ENCODE measurements around the gene CRBN.

The CRBN gene

DNA sequence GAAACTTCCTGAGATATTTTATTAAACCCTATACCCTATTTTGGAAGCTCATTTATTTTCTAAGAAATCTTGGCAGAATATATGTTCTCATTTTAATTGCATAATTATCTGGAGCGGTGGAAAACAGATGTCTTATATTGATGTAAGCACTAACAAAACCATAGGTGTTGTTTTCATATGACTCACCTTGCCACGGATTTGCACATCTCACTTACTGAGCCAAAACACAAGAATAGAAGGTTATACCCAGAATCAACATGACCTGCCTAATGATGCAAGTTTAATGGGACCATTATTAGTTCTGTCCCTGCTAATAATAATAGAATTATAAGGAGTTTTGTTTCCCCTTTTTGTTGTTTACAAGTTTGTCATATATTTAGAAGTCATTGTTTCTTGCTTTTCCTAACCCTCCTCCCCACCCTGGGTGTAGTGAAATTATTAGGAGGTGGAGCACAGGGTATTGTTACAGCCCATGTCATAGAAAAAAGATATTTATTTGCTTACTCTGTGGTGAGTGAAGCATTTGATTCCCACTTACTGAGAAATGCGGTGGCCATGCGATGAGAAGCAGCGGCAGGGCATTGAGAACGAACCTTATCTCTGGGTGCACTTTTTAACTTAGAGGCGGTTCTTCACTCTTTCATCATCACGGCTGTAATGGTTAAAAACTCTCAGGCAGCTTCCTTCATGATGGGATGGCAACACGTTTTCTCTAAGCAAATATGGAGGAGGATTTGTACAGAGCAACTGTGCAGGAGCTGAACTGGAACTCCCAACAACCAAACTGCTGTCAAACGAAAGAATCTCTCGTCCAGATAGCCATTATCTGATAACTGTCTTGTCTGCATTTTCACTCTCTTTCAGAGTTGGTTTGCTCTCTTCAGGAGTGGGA lies 69.8 kb downstream of the CRBN start:
- no peak for FAIRE-seq

GRCh38 chr3:3107858-3108257 lies 71.6 kb downstream of the CRBN start:
- FAIRE-seq = no peak

DNA sequence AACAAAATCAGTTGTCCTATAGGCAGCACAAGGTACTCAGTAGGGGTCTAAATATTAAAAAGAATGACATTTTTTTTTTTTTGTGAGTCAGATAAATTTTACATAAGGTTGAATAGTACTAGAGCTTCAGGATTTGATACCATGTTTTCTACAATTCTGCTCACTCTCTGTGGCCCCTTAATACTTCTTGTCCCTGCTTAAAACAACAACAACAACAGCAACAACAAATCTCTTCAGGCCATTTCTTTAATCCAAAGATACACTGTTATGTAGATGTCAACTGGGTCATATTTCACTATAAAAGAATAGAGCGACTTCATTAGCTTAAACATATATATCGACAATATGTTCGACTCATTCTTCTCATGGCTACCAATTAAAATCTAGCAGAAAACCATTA lies 72.3 kb downstream of the CRBN start:
- no peak for FAIRE-seq

DNA sequence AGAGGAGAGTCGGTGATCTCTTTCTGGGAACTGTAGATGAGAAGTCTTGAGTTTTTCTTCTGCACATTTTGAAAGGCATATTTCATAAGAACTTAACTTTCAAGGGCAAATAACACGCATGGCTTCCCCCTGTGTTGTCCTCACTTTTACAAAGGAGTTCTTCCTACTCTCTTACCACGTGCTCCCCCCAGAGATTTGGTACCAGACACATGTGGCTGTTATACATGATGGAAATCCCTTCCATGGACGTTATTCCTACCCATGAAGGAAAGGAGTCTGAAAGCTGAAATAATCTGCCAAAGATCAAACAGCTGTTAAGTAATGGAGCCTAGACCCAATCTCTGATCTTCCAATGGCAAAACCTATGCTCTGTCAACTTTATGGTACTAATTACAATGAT lies 73.7 kb downstream of the CRBN start:
- no peak for FAIRE-seq

- FAIRE-seq = no peak
These were observed 74.2 kb downstream of the CRBN start for GRCh38 chr3:3105246-3105645.

GRCh38 chr3:3102751-3103150 lies 76.7 kb downstream of the CRBN start:
- FAIRE-seq = no peak

DNA sequence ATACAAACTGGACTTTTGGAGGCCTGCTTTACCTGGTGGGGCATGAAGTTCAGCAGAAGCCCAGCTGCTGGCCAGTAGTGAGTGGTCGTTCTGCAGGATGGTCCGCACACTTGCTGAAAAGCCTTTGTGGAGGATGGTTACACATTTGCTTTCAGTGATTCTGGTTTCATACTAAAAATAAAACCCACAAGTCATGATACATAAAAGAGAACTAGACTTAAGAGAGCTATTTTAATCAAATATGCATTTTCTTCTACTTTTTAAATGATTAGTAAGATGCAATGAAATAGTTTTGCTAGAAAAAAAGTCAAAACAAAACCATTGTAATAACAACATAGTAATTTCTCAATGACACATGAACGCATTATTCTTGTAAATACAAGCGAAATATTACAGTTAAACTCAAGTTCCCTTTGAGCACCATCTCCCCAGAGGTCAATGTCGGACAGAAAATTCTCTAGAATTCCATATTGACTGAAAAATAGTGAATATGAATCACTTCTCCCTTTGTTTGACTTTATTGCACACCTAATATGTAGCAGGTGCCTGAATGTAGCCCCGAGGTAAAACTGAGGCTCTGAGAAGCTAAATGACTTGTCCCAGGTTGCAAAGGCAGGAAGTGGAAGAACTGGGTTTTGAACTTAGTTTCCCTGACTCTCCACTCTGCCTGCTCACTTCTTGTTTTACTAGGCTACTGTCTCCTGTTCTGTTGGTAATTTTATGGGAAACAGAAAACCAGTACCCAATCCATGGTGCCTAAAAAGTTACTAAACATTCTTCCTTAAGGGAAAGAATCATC lies 77.6 kb downstream of the CRBN start:
- FAIRE-seq = no peak

All from TTC549 (cell line).